Posterior cingulate gyrus (tissue), 11 donors: ENCODE data around the gene SLC35F3.
A peak's percentile ranks its signal among the peaks of the same experiment; 100 is the strongest.
"Not testable (repeated sequence)": the region's sequence is repeated elsewhere in the genome, so short reads cannot be mapped to it uniquely, and the experiment has no call there.

Experiments used
- DNase-seq, 10 donors: peaks; one replicate each; pipeline versions ENCODE4 v3.0.0 to v3.0.0-alpha.2; 2020 to 2021; ENCODE audit warnings: mixed read lengths in 3 of 10
- intact Hi-C: fragments of 100-400 bp; cut with DNase I; formaldehyde crosslinking; loops from one replicate; pipeline ENCODE4 v1.15.1; 2023

SLC35F3 gene

GRCh38 chr1:234170067-234170466, 265.6 kb downstream of the SLC35F3 start:
- intact Hi-C loops: no loop called here
- DNase-seq: no peak

- no peak for DNase-seq
- intact Hi-C loops: no loop called here
These were observed 266.1 kb downstream of the SLC35F3 start for GRCh38 chr1:234170622-234171021.

GRCh38 chr1:234173968-234174367, 269.5 kb downstream of the SLC35F3 start:
- intact Hi-C loops: no loop called here
- no peak for DNase-seq

GRCh38 chr1:234175363-234175762, 270.9 kb downstream of the SLC35F3 start:
- intact Hi-C loops: no loop called here
- DNase-seq: peak in 1 of 10 donors; percentile 49

- DNase-seq: peak in 5 of 10 donors; percentile 17 to 85 (median 30)
- intact Hi-C loops: no loop called here
These were observed 271.5 kb downstream of the SLC35F3 start for GRCh38 chr1:234176000-234176399.

GRCh38 chr1:234176847-234177246, 272.4 kb downstream of the SLC35F3 start:
- DNase-seq, intact Hi-C loops: not testable (repeated sequence)

GRCh38 chr1:234185438-234185837, 281.0 kb downstream of the SLC35F3 start:
- intact Hi-C loops: no loop called here

GRCh38 chr1:234186037-234186688, 281.7 kb downstream of the SLC35F3 start:
- intact Hi-C loops: no loop called here

More at GRCh38 chr1:234185438-234185837, 281.0 kb downstream of the SLC35F3 start:
- no peak for DNase-seq

GRCh38 chr1:234188454-234188792, 283.9 kb downstream of the SLC35F3 start:
- no peak for DNase-seq
- intact Hi-C loops: no loop called here

More at GRCh38 chr1:234186037-234186688, 281.7 kb downstream of the SLC35F3 start:
- DNase-seq: no peak

GRCh38 chr1:234197839-234198238, 293.4 kb downstream of the SLC35F3 start:
- intact Hi-C loops: no loop called here
- DNase-seq: no peak

GRCh38 chr1:234199476-234200127, 295.1 kb downstream of the SLC35F3 start:
- intact Hi-C loops: no loop called here
- DNase-seq: no peak

- intact Hi-C loops: no loop called here
- no peak for DNase-seq
These were observed 296.1 kb downstream of the SLC35F3 start for GRCh38 chr1:234200566-234200965.

- intact Hi-C loops: no loop called here
- no peak for DNase-seq
These were observed 297.1 kb downstream of the SLC35F3 start for GRCh38 chr1:234201600-234201999.

- intact Hi-C loops: no loop called here
- DNase-seq: peak in 1 of 10 donors; percentile 41
These were observed 301.5 kb downstream of the SLC35F3 start for GRCh38 chr1:234205966-234206365.

GRCh38 chr1:234206651-234207284, 302.3 kb downstream of the SLC35F3 start:
- intact Hi-C loops: no loop called here
- peak in 5 of 10 donors; percentile 27 to 91 (median 80) for DNase-seq

GRCh38 chr1:234208351-234208750, 303.9 kb downstream of the SLC35F3 start:
- intact Hi-C loops: no loop called here
- no peak for DNase-seq

GRCh38 chr1:234208791-234209190, 304.3 kb downstream of the SLC35F3 start:
- intact Hi-C loops: no loop called here
- no peak for DNase-seq

- not testable (repeated sequence) for DNase-seq
- intact Hi-C loops: loop anchor here (5.0 to 10.0 kb wide), 2 partner anchors 56 to 102 kb away; no protein-coding TSS in a partner anchor
These were observed 306.0 kb downstream of the SLC35F3 start for GRCh38 chr1:234210429-234210828.

- intact Hi-C loops: loop anchor here (5.0 to 10.0 kb wide), 2 partner anchors 57 to 100 kb away; no protein-coding TSS in a partner anchor
- DNase-seq: not testable (repeated sequence)
These were observed 307.4 kb downstream of the SLC35F3 start for GRCh38 chr1:234211855-234212254.

- intact Hi-C loops: loop anchor here (5.0 to 10.0 kb wide), 2 partner anchors 58 to 99 kb away; no protein-coding TSS in a partner anchor
- DNase-seq: no peak
These were observed 308.5 kb downstream of the SLC35F3 start for GRCh38 chr1:234212764-234213657.
